Esophagus squamous epithelium (tissue), 4 donors: ENCODE measurements around the gene GPC5.

ENCODE experiments used
- CTCF ChIP-seq, 6 experiments: fragments of 450-650 bp in 4 of 6; fragments of 200-600 bp in 2 of 6; sonication (generic) in 2 of 6; IDR thresholded peaks; one replicate each; pipeline ENCODE4 v1.5.1; 2016 to 2019; ENCODE audit warnings: antibody characterized with exemption in 6 of 6, mild to moderate bottlenecking in 4 of 6, moderate library complexity in 4 of 6
- POLR2A ChIP-seq, 4 donors: fragments of 450-650 bp; IDR thresholded peaks; one replicate each; pipeline ENCODE4 v1.6.1; 2017; ENCODE audit warnings: antibody characterized with exemption in 4 of 4, mild to moderate bottlenecking in 4 of 4, moderate library complexity in 3 of 4

DNA sequence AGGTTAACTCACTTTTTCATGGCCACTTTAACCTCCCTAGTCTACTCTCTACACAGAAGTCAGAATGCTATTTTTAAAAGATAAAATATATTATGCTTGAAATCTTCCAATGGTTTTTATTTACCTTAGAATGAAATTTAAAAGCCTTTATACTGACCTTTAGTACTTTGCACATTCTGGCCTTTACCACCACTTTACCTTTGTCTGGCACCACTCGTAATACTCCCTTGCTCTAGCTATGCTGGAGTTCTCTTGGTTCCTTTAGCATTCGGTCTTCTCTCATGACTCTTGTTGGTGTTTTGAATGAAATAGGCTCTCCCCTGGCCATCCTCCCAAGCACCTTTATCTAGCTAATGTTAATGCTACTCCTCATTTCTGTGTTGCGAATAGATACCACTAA lies 310.8 kb downstream of the GPC5 start:
- TF ChIP-seq CTCF (IDR thresholded peaks at IDR 0.05) (no peak), POLR2A (IDR thresholded peaks at IDR 0.05) (no peak)
